ENCODE measurements around the gene HOXB8. TPM values are rescaled to one million over a fixed set of nuclear protein-coding genes. Genes with fewer than 3 reads are reported as not detected.

Gene HOXB8
- total and polyA plus RNA-seq, 12 donors, result 0.55 TPM; not detected in 11

DNA sequence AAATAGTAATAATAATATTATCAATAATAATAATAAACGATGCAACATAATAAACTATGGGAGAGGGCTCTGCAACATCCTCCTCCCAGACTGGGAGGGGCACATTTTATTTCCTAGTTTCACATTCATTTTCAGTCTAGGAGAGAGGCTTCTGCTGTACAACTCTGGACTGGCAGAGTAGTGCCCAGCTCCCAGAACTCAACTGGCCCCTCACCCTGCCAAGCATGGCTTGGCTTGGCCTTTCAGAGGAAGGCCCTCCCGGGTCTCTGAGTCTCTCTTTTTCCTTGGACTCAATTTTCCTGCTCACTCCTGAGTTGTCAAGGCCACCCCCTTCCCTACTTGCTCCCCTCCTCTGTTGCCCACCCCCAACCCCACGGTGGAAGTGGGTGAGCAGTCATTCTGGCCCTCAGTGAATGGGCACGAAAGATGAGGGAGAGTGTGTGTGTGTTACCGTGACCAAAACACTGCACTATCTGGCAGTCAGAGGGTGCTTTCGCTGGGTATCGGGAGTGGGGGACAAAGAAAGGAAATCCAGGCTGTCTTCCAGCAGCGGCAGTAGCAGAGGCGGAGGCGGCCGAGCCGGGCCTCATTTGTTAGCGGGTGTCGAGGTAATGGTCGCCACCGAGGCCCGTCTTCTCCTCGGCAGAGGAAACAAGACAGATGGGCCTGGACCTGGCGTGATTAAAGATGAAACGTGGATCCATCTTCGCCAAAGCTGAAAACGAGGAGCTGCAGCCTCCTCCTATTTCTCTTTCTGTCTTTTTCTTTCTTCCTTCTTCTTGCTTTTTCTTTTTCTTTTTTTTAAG lies 39.2 kb downstream of the HOXB8 start:
- peaks cover 0 to 41% (median 7%) of the 10 kb centered on the region in 9 donors for H3K4me1 ChIP-seq
- TF ChIP-seq, protein P1, sequence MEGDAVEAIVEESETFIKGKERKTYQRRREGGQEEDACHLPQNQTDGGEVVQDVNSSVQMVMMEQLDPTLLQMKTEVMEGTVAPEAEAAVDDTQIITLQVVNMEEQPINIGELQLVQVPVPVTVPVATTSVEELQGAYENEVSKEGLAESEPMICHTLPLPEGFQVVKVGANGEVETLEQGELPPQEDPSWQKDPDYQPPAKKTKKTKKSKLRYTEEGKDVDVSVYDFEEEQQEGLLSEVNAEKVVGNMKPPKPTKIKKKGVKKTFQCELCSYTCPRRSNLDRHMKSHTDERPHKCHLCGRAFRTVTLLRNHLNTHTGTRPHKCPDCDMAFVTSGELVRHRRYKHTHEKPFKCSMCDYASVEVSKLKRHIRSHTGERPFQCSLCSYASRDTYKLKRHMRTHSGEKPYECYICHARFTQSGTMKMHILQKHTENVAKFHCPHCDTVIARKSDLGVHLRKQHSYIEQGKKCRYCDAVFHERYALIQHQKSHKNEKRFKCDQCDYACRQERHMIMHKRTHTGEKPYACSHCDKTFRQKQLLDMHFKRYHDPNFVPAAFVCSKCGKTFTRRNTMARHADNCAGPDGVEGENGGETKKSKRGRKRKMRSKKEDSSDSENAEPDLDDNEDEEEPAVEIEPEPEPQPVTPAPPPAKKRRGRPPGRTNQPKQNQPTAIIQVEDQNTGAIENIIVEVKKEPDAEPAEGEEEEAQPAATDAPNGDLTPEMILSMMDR (IDR thresholded peaks at IDR 0.05), result no peak
- DNase-seq (no peak), ATAC-seq (no peak)
- peaks cover 66 to 100% (median 100%) of the 10 kb centered on the region in 7 donors for H3K27me3 ChIP-seq
- WGBS, 2 donors, result 16 to 20% methylated on average over 22 of the region's 22 CpGs
- no peaks in the 10 kb centered on the region for H3K36me3 ChIP-seq
- peak overlapping the region in 3 of 10 donors; percentile 14 to 83 (median 58) for H3K27ac ChIP-seq
- no peaks in the 10 kb centered on the region for H3K9me3 ChIP-seq
- intact Hi-C loops (cut with DNase I), result loop anchor here in 2 of 10 donors (5.0 kb wide), 1 partner anchor 34 kb away; no protein-coding TSS in a partner anchor
- peak overlapping the region in 5 of 10 donors; percentile 4 to 61 (median 39) for H3K4me3 ChIP-seq

- intact Hi-C loops (cut with DNase I), result loop anchor here in 2 of 10 donors (5.0 kb wide), 1 partner anchor 33 kb away; no protein-coding TSS in a partner anchor
- ATAC-seq (no peak), DNase-seq (no peak)
- Histone ChIP-seq H3K4me3 (no peak overlapping the region), H3K27ac (no peak overlapping the region), H3K27me3 (peaks cover 59 to 100% (median 100%) of the 10 kb centered on the region in 7 donors), H3K4me1 (peaks cover 0 to 41% (median 7%) of the 10 kb centered on the region in 9 donors), H3K9me3 (no peaks in the 10 kb centered on the region), H3K36me3 (no peaks in the 10 kb centered on the region)
- TF ChIP-seq, protein P1 (IDR thresholded peaks at IDR 0.05), result no peak
- WGBS, 2 donors, result 42 to 50% methylated on average over 7 of the region's 7 CpGs
Measured at GRCh38 chr17:48575066-48575582, 40.0 kb downstream of the HOXB8 start.

DNA sequence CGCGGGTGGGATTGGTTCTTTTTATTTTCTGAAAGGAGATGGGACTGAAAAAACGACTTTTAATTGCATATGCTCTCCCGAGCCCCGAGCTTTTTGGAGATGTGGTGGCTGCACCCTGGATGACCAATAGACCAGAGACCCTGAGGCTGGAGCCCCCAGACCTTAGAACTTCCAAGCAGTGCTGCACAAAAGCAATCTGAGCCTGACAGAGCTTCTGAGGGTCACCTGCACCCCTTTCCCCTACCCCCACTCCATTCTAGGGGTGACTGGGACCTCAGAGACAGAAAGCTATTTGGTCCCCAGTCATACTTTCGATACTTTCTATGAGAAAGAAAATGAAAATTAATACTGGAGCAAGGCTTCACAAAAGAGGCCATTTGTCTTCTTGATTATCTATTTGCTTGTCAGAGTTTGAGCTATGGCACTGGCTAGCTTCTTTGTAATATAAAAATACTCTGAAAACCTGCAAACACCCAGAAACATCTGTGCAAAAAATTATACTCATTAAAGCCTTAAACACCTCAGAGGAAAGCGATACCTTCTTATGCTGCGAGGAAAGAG lies 40.5 kb downstream of the HOXB8 start:
- Histone ChIP-seq H3K27ac (no peak overlapping the region), H3K4me1 (peaks cover 0 to 38% (median 7%) of the 10 kb centered on the region in 9 donors), H3K9me3 (no peaks in the 10 kb centered on the region), H3K36me3 (no peaks in the 10 kb centered on the region), H3K27me3 (peaks cover 55 to 100% (median 100%) of the 10 kb centered on the region in 7 donors), H3K4me3 (no peak overlapping the region)
- TF ChIP-seq, protein P1 (IDR thresholded peaks at IDR 0.05), result no peak
- 39 to 47% methylated on average over 8 of the region's 8 CpGs for WGBS, 2 donors
- DNase-seq (no peak), ATAC-seq (no peak)
- intact Hi-C loops (cut with DNase I), result loop anchor here in 2 of 10 donors (5.0 kb wide), 1 partner anchor 32 kb away; no protein-coding TSS in a partner anchor

- H3K27me3 ChIP-seq, result peaks cover 37 to 100% (median 100%) of the 10 kb centered on the region in 7 donors
Measured at GRCh38 chr17:48571826-48572417, 43.2 kb downstream of the HOXB8 start.

More at GRCh38 chr17:48571826-48572417, 43.2 kb downstream of the HOXB8 start:
- TF ChIP-seq, protein P1 (IDR thresholded peaks at IDR 0.05), result no peak
- peaks cover 0 to 28% (median 8%) of the 10 kb centered on the region in 9 donors for H3K4me1 ChIP-seq
- intact Hi-C loops (cut with DNase I), result no loop called here
- H3K36me3 ChIP-seq, result no peaks in the 10 kb centered on the region
- H3K9me3 ChIP-seq, result no peaks in the 10 kb centered on the region
- no peak for DNase-seq
- no peak for ATAC-seq
- no peak overlapping the region for H3K27ac ChIP-seq
- H3K4me3 ChIP-seq, result no peak overlapping the region
- 76 to 83% methylated on average over 1 of the region's 1 CpG for WGBS, 2 donors
